Astrocyte of the spinal cord (primary cell): ENCODE results near the gene ATP2B2.

Experiments
- DNase-seq: peaks from one replicate; pipeline ENCODE4 v3.0.0; 2011; ENCODE audit warnings: low read depth, low spot score
- H3K4me3 ChIP-seq: 2 replicates; pipeline ENCODE4 v1.5.1; 2011; ENCODE audit warnings: low read depth, mild to moderate bottlenecking, low read length, moderate library complexity
- in situ Hi-C: cut with HindIII; loops from 2 replicates; pipeline ENCODE4 v1.10.0; 2017; ENCODE audit warnings: low sequenced_read_pairs
- TF ChIP-seq, protein P1 (sequence below): IDR thresholded peaks from 2 replicates; pipeline ENCODE4 v1.5.1; 2012; ENCODE audit warnings: low read depth, mild to moderate bottlenecking, low read length, inconsistent platforms

ATP2B2 gene

DNA sequence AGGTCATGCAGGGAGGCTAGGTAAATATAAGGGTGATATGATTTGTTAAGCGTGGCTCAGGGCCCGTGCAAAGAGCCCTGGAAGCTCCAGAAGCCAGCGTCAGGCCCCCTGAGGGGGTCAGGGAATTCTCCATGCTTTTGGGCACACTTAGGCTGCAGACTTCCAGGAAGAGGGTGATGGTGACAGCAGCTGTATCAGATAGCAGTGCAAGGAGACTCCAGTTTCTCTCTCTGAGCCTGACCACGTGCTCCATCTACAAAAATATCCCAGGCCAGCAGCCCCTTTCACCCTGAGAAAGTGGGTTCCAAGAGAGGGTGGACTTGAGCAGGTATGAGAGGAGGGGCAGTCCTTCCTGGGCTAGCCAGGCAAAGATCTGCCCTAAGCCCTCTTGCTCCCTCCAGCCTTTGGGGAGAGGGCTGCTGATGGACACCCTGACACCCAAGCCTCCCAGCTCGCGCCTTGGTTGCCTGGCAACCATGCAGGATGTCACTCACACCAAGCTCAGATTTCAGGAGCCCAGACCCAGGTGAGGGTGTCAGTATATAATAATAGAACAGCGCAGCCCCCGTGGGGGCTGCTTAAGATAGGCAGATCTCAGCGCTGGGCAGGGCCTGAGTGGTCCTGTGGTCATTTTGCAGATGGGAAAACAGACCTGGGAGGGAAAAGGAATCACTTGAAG lies 35.8 kb downstream of the ATP2B2 start:
- in situ Hi-C loops, result no loop called here
- H3K4me3 ChIP-seq, result no peak overlapping the region
- DNase-seq, result no peak
- TF ChIP-seq, protein P1, sequence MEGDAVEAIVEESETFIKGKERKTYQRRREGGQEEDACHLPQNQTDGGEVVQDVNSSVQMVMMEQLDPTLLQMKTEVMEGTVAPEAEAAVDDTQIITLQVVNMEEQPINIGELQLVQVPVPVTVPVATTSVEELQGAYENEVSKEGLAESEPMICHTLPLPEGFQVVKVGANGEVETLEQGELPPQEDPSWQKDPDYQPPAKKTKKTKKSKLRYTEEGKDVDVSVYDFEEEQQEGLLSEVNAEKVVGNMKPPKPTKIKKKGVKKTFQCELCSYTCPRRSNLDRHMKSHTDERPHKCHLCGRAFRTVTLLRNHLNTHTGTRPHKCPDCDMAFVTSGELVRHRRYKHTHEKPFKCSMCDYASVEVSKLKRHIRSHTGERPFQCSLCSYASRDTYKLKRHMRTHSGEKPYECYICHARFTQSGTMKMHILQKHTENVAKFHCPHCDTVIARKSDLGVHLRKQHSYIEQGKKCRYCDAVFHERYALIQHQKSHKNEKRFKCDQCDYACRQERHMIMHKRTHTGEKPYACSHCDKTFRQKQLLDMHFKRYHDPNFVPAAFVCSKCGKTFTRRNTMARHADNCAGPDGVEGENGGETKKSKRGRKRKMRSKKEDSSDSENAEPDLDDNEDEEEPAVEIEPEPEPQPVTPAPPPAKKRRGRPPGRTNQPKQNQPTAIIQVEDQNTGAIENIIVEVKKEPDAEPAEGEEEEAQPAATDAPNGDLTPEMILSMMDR, result no peak

DNA sequence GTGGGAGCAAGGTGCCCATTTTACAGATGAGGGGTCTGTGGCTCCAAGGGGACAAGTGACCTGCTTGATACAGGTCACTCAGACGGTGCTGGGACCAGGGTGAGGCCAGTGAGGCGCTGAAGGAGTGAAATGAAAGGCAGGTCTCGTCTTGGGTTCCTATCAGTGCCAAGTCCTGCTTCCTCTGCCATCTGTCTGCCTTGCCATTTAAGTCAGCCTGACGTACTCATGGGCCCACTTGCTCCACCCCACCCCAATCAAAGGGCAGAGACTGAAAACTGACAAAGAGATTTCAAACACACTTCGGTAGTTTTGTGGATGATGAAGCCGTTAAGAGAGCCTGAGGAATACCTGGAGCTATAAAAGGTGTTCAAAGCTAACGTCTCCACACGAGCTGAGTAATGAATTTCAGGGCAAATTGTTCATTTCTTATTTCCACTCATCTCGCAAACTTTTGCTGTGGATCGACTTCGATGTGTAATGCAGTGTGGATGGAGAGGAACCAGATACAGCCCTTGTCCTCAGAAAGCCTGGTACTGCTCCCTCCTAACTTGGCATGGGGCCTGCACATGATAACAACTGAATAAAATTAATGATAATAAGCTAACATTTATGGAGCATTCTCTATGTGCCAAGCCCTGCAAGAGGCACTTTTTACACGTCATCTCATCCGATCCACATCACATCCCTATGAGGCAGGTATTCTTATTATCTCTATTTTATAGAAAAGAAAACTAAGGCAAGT lies 36.6 kb downstream of the ATP2B2 start:
- in situ Hi-C loops, result no loop called here
- no peak for DNase-seq
- TF ChIP-seq, protein P1, result no peak
- H3K4me3 ChIP-seq, result no peak overlapping the region

DNA sequence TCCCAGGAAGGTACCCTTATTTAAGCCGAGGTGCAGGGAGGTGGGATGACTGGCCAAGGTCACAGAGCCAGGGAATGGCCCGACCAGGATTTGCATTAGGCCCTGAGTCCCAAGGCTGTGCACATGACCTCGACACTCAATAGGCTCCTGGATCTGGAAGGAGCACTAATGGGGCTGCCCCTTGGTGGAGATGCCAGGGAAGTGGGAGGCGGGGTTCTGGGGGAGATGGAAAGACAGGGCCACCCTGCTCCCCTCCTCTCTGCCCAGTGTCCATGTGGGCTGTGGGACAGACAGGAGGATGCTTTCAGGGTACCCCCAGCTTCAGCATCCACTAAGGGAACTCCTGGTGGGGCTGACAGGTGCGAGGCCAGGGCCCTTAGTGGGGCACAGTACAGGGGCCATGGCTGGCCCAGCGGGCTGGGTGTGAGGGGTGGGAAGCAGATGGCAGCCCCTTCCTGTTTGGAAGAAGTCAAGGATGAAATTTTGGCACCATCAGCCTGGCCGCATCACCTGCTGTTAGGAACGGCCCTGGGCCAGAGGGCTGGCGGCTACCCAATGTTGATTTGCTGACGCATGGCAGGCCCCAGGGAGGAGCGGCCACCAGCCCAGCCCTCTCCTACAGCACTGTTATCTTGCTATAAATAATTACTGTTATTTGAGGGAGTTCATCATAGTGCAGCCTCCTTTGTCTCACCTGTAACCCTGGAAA lies 37.3 kb downstream of the ATP2B2 start:
- TF ChIP-seq, protein P1, result no peak
- H3K4me3 ChIP-seq, result no peak overlapping the region
- no peak for DNase-seq
- in situ Hi-C loops, result no loop called here

DNA sequence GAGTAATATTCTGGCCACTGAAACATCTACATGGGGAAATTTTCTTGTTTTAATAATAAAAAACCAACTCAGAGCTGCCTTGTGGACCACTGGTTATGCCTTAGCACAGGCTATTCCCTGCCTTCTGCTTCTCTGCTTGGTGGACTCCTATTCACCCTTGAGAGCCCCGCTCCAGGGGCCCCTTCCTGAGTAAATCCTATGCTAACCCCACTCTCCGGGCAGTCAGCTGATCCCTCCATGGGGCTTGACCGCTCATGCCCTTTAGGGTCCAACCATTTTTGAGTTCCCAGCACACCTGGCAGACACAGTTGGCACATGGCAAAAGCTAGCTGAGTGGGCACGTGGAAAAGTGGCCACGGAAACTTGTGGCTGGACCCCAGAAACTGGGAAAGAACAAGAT lies 38.2 kb downstream of the ATP2B2 start:
- TF ChIP-seq, protein P1, result no peak
- H3K4me3 ChIP-seq, result no peak overlapping the region
- in situ Hi-C loops, result no loop called here
- no peak for DNase-seq

DNA sequence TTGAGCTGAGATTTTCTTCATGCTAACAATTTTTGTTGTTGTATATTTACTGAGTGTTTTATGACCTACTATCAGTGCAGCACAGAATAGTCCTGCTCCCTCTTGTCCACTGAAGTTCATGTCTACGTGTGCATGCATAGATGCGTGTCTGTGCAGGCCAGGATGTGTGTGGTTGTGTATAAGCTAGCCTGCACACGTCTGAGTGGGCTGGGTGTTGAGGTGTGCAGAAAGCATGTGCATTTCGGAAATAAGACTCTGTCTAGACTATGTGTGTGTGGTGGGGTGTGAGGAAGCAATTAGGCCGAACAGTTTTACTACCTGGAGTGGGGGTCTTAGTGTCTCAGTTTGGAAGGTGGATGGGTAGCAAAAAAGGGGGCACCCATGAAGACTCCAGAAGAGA lies 39.2 kb downstream of the ATP2B2 start:
- TF ChIP-seq, protein P1, result no peak
- no peak overlapping the region for H3K4me3 ChIP-seq
- DNase-seq, result no peak
- in situ Hi-C loops, result no loop called here

DNA sequence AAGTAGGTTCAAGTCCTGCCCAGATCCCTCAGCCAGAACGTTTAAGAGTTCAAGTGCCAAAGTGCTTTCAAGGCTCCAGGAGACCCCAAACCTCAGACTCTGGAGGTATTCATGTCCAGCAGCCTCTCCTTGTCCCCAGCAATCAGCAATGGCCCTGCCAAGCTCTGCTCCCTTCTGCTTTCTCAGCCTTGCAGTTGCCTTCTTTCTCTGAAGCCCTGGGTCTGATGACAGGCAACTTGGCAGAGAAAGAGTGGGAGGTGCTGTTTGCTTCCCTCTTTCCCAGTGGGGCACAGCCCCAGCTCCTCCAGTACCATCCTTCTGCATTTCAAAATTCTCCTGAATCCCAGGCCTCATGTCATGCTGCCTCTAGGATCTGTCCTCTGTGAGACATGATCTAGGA lies 40.2 kb downstream of the ATP2B2 start:
- TF ChIP-seq, protein P1, result no peak
- no peak for DNase-seq
- H3K4me3 ChIP-seq, result no peak overlapping the region
- in situ Hi-C loops, result no loop called here
